HCT116 (cell line): ENCODE results near the gene HVCN1. TPM values are rescaled to one million over a fixed set of nuclear protein-coding genes. Genes with fewer than 3 reads are reported as not detected.
"Not testable (repeated sequence)": the region's sequence is repeated elsewhere in the genome, so short reads cannot be mapped to it uniquely, and the experiment has no call there.

ENCODE experiments used
- ATAC-seq: fragments of 200-7000 bp; cut with Tn5 transposase; 2 replicates; pipeline ENCODE4 v1.9.1; 2020; ENCODE audit warnings: mild to moderate bottlenecking, moderate library complexity
- Bru-seq: library from RNA; stranded (reverse); fragments of 400-500 nt; gene quantifications from one replicate; lab custom pipeline; 2021; lab: Mats Ljungman, UMichigan
- BruChase-seq, 2 experiments: library from RNA; stranded (reverse); fragments of 400-500 nt; gene quantifications; one replicate each; lab custom pipeline; 2021; lab: Mats Ljungman, UMichigan
- BruUV-seq: library from RNA; stranded (reverse); fragments of 400-500 nt; replicated peaks from 2 replicates; lab custom pipeline; 2021; lab: Mats Ljungman, UMichigan
- CTCF ChIA-PET: fragments of 300-600 bp; sonication (Branson Sonifier 250); formaldehyde crosslinking; loops from one replicate; lab custom pipeline; 2021; ENCODE audit warnings: antibody characterized with exemption; lab: Charles Lee
- POLR2A ChIA-PET: fragments of 300-600, 350-600 bp; sonication (Branson Sonifier 250); formaldehyde crosslinking; loops from one replicate; lab custom pipeline; 2021; ENCODE audit warnings: antibody characterized with exemption; lab: Charles Lee
- RAD21 ChIA-PET, 2 experiments: fragments of 300-600 bp; sonication (Branson Sonifier 250); formaldehyde crosslinking; loops; one replicate each; lab custom pipeline; 2023; ENCODE audit warnings: low total read pairs in 2 of 2; ENCODE audit not compliant: uncharacterized antibody in 2 of 2, unreplicated experiment in 2 of 2, low non-redundant PET in 1 of 2; lab: Charles Lee
- DNase-seq: peaks from one replicate; pipeline ENCODE4 v3.0.0-alpha.2; 2010; ENCODE audit warnings: low read depth, low spot score
- H2AFZ ChIP-seq: fragments of 200-600 bp; shearing (Covaris generic), sonication (generic); 2 replicates; pipeline ENCODE4 v1.6.1; 2017; ENCODE audit warnings: low read depth, mixed run types, mixed read lengths, antibody characterized with exemption, low read length; ENCODE audit not compliant: poor library complexity, severe bottlenecking
- H3K27ac ChIP-seq: 2 replicates; pipeline ENCODE4 v1.5.1; 2012; ENCODE audit warnings: low read depth, low read length
- H3K27me3 ChIP-seq: fragments of 200-600 bp; sonication (generic); 2 replicates; pipeline ENCODE4 v1.6.1; 2016; ENCODE audit warnings: mixed run types, low read length, mixed read lengths; ENCODE audit not compliant: insufficient read depth
- H3K36me3 ChIP-seq, 2 experiments: fragments of 200-500 bp in 1 of 2; fragments of 200-600 bp in 1 of 2; sonication (Bioruptor generic) in 1 of 2; sonication (generic) in 1 of 2; 2 replicates each; pipeline versions ENCODE4 v1.5.1 to v1.6.1; 2014 to 2016; ENCODE audit warnings: low read length in 2 of 2, inconsistent platforms in 1 of 2, mixed read lengths in 1 of 2, mixed run types in 1 of 2; ENCODE audit not compliant: insufficient read depth in 2 of 2, control insufficient read depth in 1 of 2
- H3K4me1 ChIP-seq, 2 experiments: fragments of 200-600 bp in 1 of 2; sonication (generic) in 1 of 2; 2 replicates each; pipeline versions ENCODE4 v1.5.1 to v1.6.1; 2012 to 2017; ENCODE audit warnings: low read length in 2 of 2, inconsistent platforms in 1 of 2, mild to moderate bottlenecking in 1 of 2, mixed read lengths in 1 of 2, mixed run types in 1 of 2, moderate library complexity in 1 of 2; ENCODE audit not compliant: insufficient read depth in 2 of 2, control insufficient read depth in 1 of 2
- H3K4me2 ChIP-seq: fragments of 200-600 bp; sonication (generic); 2 replicates; pipeline ENCODE4 v1.6.1; 2017; ENCODE audit warnings: mixed run types, low read length, mixed read lengths
- H3K4me3 ChIP-seq, 2 experiments: fragments of 200-600 bp in 1 of 2; sonication (generic) in 1 of 2; replicated peaks in 1 of 2; 2 replicates each; pipeline ENCODE4 v1.5.1; 2011 to 2016; ENCODE audit warnings: low read length in 2 of 2, control low read depth in 1 of 2, low read depth in 1 of 2, mild to moderate bottlenecking in 1 of 2, mixed read lengths in 1 of 2, mixed run types in 1 of 2
- H3K79me2 ChIP-seq: fragments of 200-600 bp; sonication (generic); 2 replicates; pipeline ENCODE4 v1.6.1; 2017; ENCODE audit warnings: mild to moderate bottlenecking, mixed run types, low read length, moderate library complexity, mixed read lengths; ENCODE audit not compliant: insufficient read depth
- H3K9ac ChIP-seq: fragments of 200-600 bp; sonication (generic); 2 replicates; pipeline ENCODE4 v1.6.1; 2016; ENCODE audit warnings: low read length, mixed read lengths
- H3K9me2 ChIP-seq: fragments of 200-600 bp; sonication (generic), shearing (Covaris generic); 2 replicates; pipeline ENCODE4 v1.6.1; 2017; ENCODE audit warnings: mixed run types, mild to moderate bottlenecking, moderate library complexity; ENCODE audit not compliant: insufficient read depth
- H3K9me3 ChIP-seq, 2 experiments: fragments of 200-500 bp in 1 of 2; fragments of 200-600 bp in 1 of 2; sonication (Bioruptor generic) in 1 of 2; sonication (generic) in 1 of 2; 2 replicates each; pipeline ENCODE4 v1.6.1; 2014 to 2017; ENCODE audit warnings: low read length in 2 of 2, mixed read lengths in 2 of 2, inconsistent platforms in 1 of 2, low read depth in 1 of 2, mild to moderate bottlenecking in 1 of 2, mixed run types in 1 of 2, moderate library complexity in 1 of 2; ENCODE audit not compliant: control insufficient read depth in 1 of 2, insufficient read depth in 1 of 2
- H4K20me1 ChIP-seq: fragments of 200-600 bp; sonication (generic), shearing (Covaris generic); 2 replicates; pipeline ENCODE4 v1.6.1; 2017; ENCODE audit warnings: mixed run types, mild to moderate bottlenecking, moderate library complexity; ENCODE audit not compliant: insufficient read depth
- CBX3 ChIP-seq: IDR thresholded peaks from 2 replicates; pipeline ENCODE4 v1.6.1; 2012; ENCODE audit warnings: low read depth
- ELF1 ChIP-seq: IDR thresholded peaks from 2 replicates; pipeline ENCODE4 v1.6.1; 2012; ENCODE audit warnings: low read depth, borderline replicate concordance
- EZH2 ChIP-seq: fragments of 200-600 bp; sonication (generic); IDR thresholded peaks from 2 replicates; pipeline ENCODE4 v1.6.1; 2017; ENCODE audit warnings: antibody characterized with exemption, mixed run types
- EZH2phosphoT487 ChIP-seq: fragments of 200-600 bp; IDR thresholded peaks from 2 replicates; pipeline ENCODE4 v1.6.1; 2018; ENCODE audit warnings: antibody characterized with exemption, borderline replicate concordance
- FOSL1 ChIP-seq: IDR thresholded peaks from 2 replicates; pipeline ENCODE4 v1.6.1; 2012; ENCODE audit warnings: low read depth
- JUND ChIP-seq: IDR thresholded peaks from 2 replicates; pipeline ENCODE4 v1.6.1; 2012
- SRF ChIP-seq: IDR thresholded peaks from 2 replicates; pipeline ENCODE4 v1.6.1; 2012; ENCODE audit warnings: low read depth
- TCF7L2 ChIP-seq: IDR thresholded peaks from 2 replicates; pipeline ENCODE4 v1.7.0; 2011; ENCODE audit warnings: borderline replicate concordance, inconsistent platforms; ENCODE audit not compliant: insufficient read depth, insufficient read length; ENCODE audit errors: extremely low read depth
- YY1 ChIP-seq: IDR thresholded peaks from 2 replicates; pipeline ENCODE4 v1.6.1; 2011; ENCODE audit warnings: low read length, low read depth, moderate library complexity, mild to moderate bottlenecking; ENCODE audit not compliant: insufficient replicate concordance; ENCODE audit errors: extremely low read depth
- intact Hi-C: fragments of 100-400 bp; cut with micrococcal nuclease; formaldehyde crosslinking; loops from 2 replicates; pipeline ENCODE4 v1.10.0; 2022
- long read RNA-seq: library from polyadenylated mRNA; unstranded; transcript quantifications from one replicate; pipeline ENCODE4 v2.0.0, GENCODE V29; 2021; ENCODE audit not compliant: unreplicated experiment
- polyA plus RNA-seq: library from polyadenylated mRNA; unstranded; fragments of >200 nt; gene quantifications from 2 replicates; pipeline ENCODE4 v1.2.1, GENCODE V29; 2012; ENCODE audit warnings: missing spikeins
- total RNA-seq: library from RNA; stranded (reverse); gene quantifications from one replicate; pipeline ENCODE4 v1.2.1, GENCODE V29; 2021; ENCODE audit not compliant: unreplicated experiment

The HVCN1 gene
- total RNA-seq (0.15 TPM), Bru-seq, nascent RNA (percentile 8 among the genes with signal in this experiment), BruChase-seq, experiment 1, labeled RNA remaining after a 6-hour chase (percentile 13 among the genes with signal in this experiment), BruChase-seq, experiment 2, labeled RNA remaining after a 2-hour chase (percentile 9 among the genes with signal in this experiment)
- 0.19 and 0.31 TPM in 2 replicates for polyA plus RNA-seq
- long read RNA-seq, partial matches to known transcripts, result 0 of 1 reads
- long read RNA-seq, other reads (novel, unspliced or antisense), result 1 of 1 reads

- DNase-seq (no peak), ATAC-seq (no peak)
- Histone ChIP-seq H3K9ac (no peak within 1 kb of the TSS), H3K4me1 (no peaks in the 10 kb centered on the region), H3K9me3 (no peaks in the 10 kb centered on the region), H3K79me2 (no peaks in the 10 kb centered on the region), H2AFZ (no peak within 1 kb of the TSS), H3K4me3 (no peak within 1 kb of the TSS), H3K36me3 (no peaks in the 10 kb centered on the region), H3K4me2 (no peak within 1 kb of the TSS), H4K20me1 (no peaks in the 10 kb centered on the region), H3K27me3 (0 out of 2 replicates have a peak, but pooled peaks cover 5% of the 10 kb centered on the region), H3K27ac (no peak within 1 kb of the TSS), H3K9me2 (no peaks in the 10 kb centered on the region)
- no TSS peak for BruUV-seq
- ChIA-PET POLR2A (no interaction called here), CTCF (no interaction called here), RAD21 (no interaction called here)
- intact Hi-C loops, result no loop called here
- TF ChIP-seq FOSL1, result no peak
- no peak for TF ChIP-seq TCF7L2
- no peak for TF ChIP-seq EZH2
- TF ChIP-seq ELF1, result no peak
- TF ChIP-seq CBX3, result no peak
- TF ChIP-seq, all 23 proteins: peak for 0
Observed at GRCh38 chr12:110688446-110689280, at the start of gene HVCN1. HVCN1 (minus strand) TSS chr12:110689115; CDS start chr12:110683245, 5,870 bp downstream.

- H3K27me3 ChIP-seq, result no peaks in the 10 kb centered on the region
- ATAC-seq, result no peak
- CTCF ChIA-PET, result no interaction called here
- no peak overlapping the region for H3K9ac ChIP-seq
- intact Hi-C loops, result no loop called here
- H3K36me3 ChIP-seq, result peaks cover 19 to 28% of the 10 kb centered on the region in 2 experiments
- POLR2A ChIA-PET, result no interaction called here
- no TSS peak for BruUV-seq
- H3K27ac ChIP-seq, result no peak overlapping the region
- peaks cover 3 to 22% of the 10 kb centered on the region in 2 experiments; a peak in 3 of 4 replicates for H3K4me1 ChIP-seq
- DNase-seq, result no peak
- TF ChIP-seq CBX3 (no peak), YY1 (no peak), EZH2phosphoT487 (no peak), ELF1 (no peak), JUND (no peak), SRF (no peak)
- RAD21 ChIA-PET, result interaction anchor here in 1 of 2 experiments (0.7 kb wide), 1 partner anchor 269 kb away, joined by 5 read pairs; the partner anchor contains the start of gene FAM216A
- no peak overlapping the region for H3K4me2 ChIP-seq
- no peaks in the 10 kb centered on the region for H3K9me3 ChIP-seq
- no peaks in the 10 kb centered on the region for H3K9me2 ChIP-seq
- peaks cover 100% of the 10 kb centered on the region for H3K79me2 ChIP-seq
- no peak overlapping the region for H3K4me3 ChIP-seq
- no peak overlapping the region for H2AFZ ChIP-seq
- H4K20me1 ChIP-seq, result peaks cover 72% of the 10 kb centered on the region
Observed at GRCh38 chr12:110737532-110737931, 48.6 kb upstream of the HVCN1 start.

GRCh38 chr12:110737016-110737415, 48.1 kb upstream of the HVCN1 start:
- H3K27me3 ChIP-seq, DNase-seq, H3K9ac ChIP-seq, RAD21 ChIA-PET, POLR2A ChIA-PET, intact Hi-C loops, BruUV-seq, ATAC-seq, H3K9me2 ChIP-seq, H3K9me3 ChIP-seq, H3K27ac ChIP-seq, H2AFZ ChIP-seq, H3K4me3 ChIP-seq, CTCF ChIA-PET, H3K4me2 ChIP-seq: not testable (repeated sequence)
- peaks cover 3 to 22% of the 10 kb centered on the region in 2 experiments; a peak in 3 of 4 replicates for H3K4me1 ChIP-seq
- H3K79me2 ChIP-seq, result peaks cover 100% of the 10 kb centered on the region
- H3K36me3 ChIP-seq, result peaks cover 19 to 33% of the 10 kb centered on the region in 2 experiments
- H4K20me1 ChIP-seq, result peaks cover 74% of the 10 kb centered on the region
